Panc1 (cell line): ENCODE data around the gene TPGS1. TPM values are rescaled to one million over a fixed set of nuclear protein-coding genes. Genes with fewer than 3 reads are reported as not detected.

Experiments
- ATAC-seq: fragments of 200-7000 bp; cut with Tn5 transposase; 2 replicates; pipeline ENCODE4 v1.9.1; 2020; ENCODE audit warnings: mild to moderate bottlenecking, moderate library complexity
- BruUV-seq: library from RNA; stranded (reverse); fragments of 400-500 nt; replicated peaks from 2 replicates; lab custom pipeline; 2021; lab: Mats Ljungman, UMichigan
- CTCF ChIA-PET: fragments of 300-600 bp; sonication (Branson Sonifier 250); formaldehyde crosslinking; loops from one replicate; lab custom pipeline; 2022; ENCODE audit warnings: antibody characterized with exemption; lab: Charles Lee
- POLR2A ChIA-PET: fragments of 300-600 bp; sonication (Branson Sonifier 250); formaldehyde crosslinking; loops from one replicate; lab custom pipeline; 2022; ENCODE audit warnings: antibody characterized with exemption; lab: Charles Lee
- DNase-seq: peaks from one replicate; pipeline ENCODE4 v3.0.0-alpha.2; 2010; ENCODE audit warnings: low read depth, low spot score
- H3K27ac ChIP-seq: 2 replicates; pipeline ENCODE4 v1.5.1; 2011; ENCODE audit warnings: mild to moderate bottlenecking, low read length, inconsistent platforms
- H3K27me3 ChIP-seq: fragments of 200-500 bp; sonication (Bioruptor generic); 2 replicates; pipeline ENCODE4 v1.6.0; 2014; ENCODE audit warnings: low read length, inconsistent platforms; ENCODE audit not compliant: control insufficient read depth, insufficient read depth
- H3K36me3 ChIP-seq: fragments of 200-500 bp; sonication (Bioruptor generic); 2 replicates; pipeline ENCODE4 v1.5.1; 2014; ENCODE audit warnings: inconsistent platforms, mild to moderate bottlenecking, low read length, moderate library complexity; ENCODE audit not compliant: control insufficient read depth, insufficient read depth
- H3K4me1 ChIP-seq: 2 replicates; pipeline ENCODE4 v1.5.1; 2011; ENCODE audit warnings: inconsistent platforms, mild to moderate bottlenecking, low read length, moderate library complexity; ENCODE audit not compliant: control insufficient read depth, insufficient read depth
- H3K4me3 ChIP-seq, 2 experiments: 2 replicates each; pipeline ENCODE4 v1.5.1; 2011 to 2012; ENCODE audit warnings: low read depth in 2 of 2, low read length in 2 of 2, mild to moderate bottlenecking in 2 of 2, inconsistent platforms in 1 of 2, moderate library complexity in 1 of 2
- H3K9me3 ChIP-seq: fragments of 200-500 bp; sonication (Bioruptor generic); 2 replicates; pipeline ENCODE4 v1.5.1; 2014; ENCODE audit warnings: low read depth, mild to moderate bottlenecking, inconsistent platforms, low read length, moderate library complexity; ENCODE audit not compliant: control insufficient read depth, insufficient read depth
- POLR2AphosphoS5 ChIP-seq: IDR thresholded peaks from 2 replicates; pipeline ENCODE4 v1.6.1; 2012; ENCODE audit warnings: mild to moderate bottlenecking, low read depth, low read length, moderate library complexity
- SIN3A ChIP-seq: IDR thresholded peaks from 2 replicates; pipeline ENCODE4 v1.6.1; 2012; ENCODE audit warnings: low read depth, mild to moderate bottlenecking, low read length, moderate library complexity, borderline replicate concordance; ENCODE audit not compliant: insufficient read depth
- TCF7L2 ChIP-seq: IDR thresholded peaks from 2 replicates; pipeline ENCODE4 v1.6.1; 2011; ENCODE audit warnings: mild to moderate bottlenecking, low read depth, low read length, inconsistent platforms
- in situ Hi-C: cut with HindIII; loops from 2 replicates; pipeline ENCODE4 v1.10.0; 2016; ENCODE audit warnings: low sequenced_read_pairs, low pct_unique_long_range_greater_than_20kb
- intact Hi-C: fragments of 100-400 bp; cut with micrococcal nuclease; formaldehyde crosslinking; loops from one replicate; pipeline ENCODE4 v1.10.0; 2022; ENCODE audit not compliant: unreplicated experiment
- total RNA-seq: library from RNA; stranded (reverse); gene quantifications from one replicate; pipeline ENCODE4 v1.2.1, GENCODE V29; 2021; ENCODE audit not compliant: unreplicated experiment
- TF ChIP-seq, protein P1 (sequence below), 2 experiments: IDR thresholded peaks; 2 replicates each; pipeline ENCODE4 v1.6.1; 2011 to 2012; ENCODE audit warnings: low read depth in 2 of 2, control low read depth in 1 of 2, low read length in 1 of 2, mild to moderate bottlenecking in 1 of 2, moderate library complexity in 1 of 2; ENCODE audit not compliant: insufficient read depth in 1 of 2
- TF ChIP-seq, protein P2 (sequence below): fragments of 450-650 bp; IDR thresholded peaks from 2 replicates; pipeline ENCODE4 v1.5.1; 2017; ENCODE audit warnings: mild to moderate bottlenecking

Gene TPGS1
- total RNA-seq, 1 experiment from 2014 or later, result 17.6 TPM

DNA sequence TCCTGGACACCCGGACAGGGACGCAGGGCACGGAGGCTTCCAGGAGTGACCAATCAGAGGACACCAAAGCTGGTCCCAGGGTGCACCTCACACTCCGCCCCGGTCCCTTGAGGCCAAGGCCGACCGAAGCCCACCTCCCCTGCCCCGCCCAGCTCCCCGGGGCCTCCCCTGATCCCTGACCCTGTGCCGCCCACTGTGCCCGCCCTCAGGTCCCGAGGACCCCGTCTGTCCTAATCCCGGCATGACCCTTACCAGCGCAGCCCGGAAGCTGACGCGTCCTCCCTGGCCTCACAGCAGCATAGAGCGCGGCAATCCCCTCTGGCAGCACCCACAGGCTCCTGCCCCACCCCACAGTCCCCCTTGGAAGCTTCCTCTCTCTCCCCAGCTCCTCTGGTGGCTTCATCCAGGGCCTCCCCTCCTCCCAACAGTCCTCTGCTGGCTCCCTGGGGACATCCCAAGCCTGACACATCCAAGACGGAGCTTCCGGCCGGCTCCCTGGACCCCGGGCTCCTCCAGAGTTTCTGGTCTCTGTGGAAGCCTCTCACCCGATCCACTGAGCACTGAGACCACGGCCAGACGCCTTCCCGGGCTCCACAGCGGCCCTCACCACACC is 16.9 kb downstream of the TPGS1 start:
- DNase-seq (no peak), ATAC-seq (peak; percentile 46)
- in situ Hi-C loops, result no loop called here
- ChIA-PET CTCF (interaction anchor here (1.2 kb wide), 1 partner anchor 13 kb away, joined by 3 read pairs; no protein-coding TSS in a partner anchor), POLR2A (no interaction called here)
- Histone ChIP-seq H3K36me3 (no peaks in the 10 kb centered on the region), H3K4me1 (peaks cover 7% of the 10 kb centered on the region; the same call in 1 of the 2 replicates), H3K9me3 (no peaks in the 10 kb centered on the region), H3K4me3 (no peak overlapping the region), H3K27me3 (no peaks in the 10 kb centered on the region), H3K27ac (no peak overlapping the region)
- no TSS peak for BruUV-seq
- TF ChIP-seq, protein P1, sequence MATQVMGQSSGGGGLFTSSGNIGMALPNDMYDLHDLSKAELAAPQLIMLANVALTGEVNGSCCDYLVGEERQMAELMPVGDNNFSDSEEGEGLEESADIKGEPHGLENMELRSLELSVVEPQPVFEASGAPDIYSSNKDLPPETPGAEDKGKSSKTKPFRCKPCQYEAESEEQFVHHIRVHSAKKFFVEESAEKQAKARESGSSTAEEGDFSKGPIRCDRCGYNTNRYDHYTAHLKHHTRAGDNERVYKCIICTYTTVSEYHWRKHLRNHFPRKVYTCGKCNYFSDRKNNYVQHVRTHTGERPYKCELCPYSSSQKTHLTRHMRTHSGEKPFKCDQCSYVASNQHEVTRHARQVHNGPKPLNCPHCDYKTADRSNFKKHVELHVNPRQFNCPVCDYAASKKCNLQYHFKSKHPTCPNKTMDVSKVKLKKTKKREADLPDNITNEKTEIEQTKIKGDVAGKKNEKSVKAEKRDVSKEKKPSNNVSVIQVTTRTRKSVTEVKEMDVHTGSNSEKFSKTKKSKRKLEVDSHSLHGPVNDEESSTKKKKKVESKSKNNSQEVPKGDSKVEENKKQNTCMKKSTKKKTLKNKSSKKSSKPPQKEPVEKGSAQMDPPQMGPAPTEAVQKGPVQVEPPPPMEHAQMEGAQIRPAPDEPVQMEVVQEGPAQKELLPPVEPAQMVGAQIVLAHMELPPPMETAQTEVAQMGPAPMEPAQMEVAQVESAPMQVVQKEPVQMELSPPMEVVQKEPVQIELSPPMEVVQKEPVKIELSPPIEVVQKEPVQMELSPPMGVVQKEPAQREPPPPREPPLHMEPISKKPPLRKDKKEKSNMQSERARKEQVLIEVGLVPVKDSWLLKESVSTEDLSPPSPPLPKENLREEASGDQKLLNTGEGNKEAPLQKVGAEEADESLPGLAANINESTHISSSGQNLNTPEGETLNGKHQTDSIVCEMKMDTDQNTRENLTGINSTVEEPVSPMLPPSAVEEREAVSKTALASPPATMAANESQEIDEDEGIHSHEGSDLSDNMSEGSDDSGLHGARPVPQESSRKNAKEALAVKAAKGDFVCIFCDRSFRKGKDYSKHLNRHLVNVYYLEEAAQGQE (IDR thresholded peaks at IDR 0.05; ENCODE audit: insufficient read depth in 1 of 2, low read depth in 2 of 2, low read length in 1 of 2), result no peak
- TF ChIP-seq POLR2AphosphoS5 (no peak), SIN3A (no peak), TCF7L2 (no peak)
- TF ChIP-seq, protein P2, sequence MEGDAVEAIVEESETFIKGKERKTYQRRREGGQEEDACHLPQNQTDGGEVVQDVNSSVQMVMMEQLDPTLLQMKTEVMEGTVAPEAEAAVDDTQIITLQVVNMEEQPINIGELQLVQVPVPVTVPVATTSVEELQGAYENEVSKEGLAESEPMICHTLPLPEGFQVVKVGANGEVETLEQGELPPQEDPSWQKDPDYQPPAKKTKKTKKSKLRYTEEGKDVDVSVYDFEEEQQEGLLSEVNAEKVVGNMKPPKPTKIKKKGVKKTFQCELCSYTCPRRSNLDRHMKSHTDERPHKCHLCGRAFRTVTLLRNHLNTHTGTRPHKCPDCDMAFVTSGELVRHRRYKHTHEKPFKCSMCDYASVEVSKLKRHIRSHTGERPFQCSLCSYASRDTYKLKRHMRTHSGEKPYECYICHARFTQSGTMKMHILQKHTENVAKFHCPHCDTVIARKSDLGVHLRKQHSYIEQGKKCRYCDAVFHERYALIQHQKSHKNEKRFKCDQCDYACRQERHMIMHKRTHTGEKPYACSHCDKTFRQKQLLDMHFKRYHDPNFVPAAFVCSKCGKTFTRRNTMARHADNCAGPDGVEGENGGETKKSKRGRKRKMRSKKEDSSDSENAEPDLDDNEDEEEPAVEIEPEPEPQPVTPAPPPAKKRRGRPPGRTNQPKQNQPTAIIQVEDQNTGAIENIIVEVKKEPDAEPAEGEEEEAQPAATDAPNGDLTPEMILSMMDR, result no peak
- intact Hi-C loops, result no loop called here

DNA sequence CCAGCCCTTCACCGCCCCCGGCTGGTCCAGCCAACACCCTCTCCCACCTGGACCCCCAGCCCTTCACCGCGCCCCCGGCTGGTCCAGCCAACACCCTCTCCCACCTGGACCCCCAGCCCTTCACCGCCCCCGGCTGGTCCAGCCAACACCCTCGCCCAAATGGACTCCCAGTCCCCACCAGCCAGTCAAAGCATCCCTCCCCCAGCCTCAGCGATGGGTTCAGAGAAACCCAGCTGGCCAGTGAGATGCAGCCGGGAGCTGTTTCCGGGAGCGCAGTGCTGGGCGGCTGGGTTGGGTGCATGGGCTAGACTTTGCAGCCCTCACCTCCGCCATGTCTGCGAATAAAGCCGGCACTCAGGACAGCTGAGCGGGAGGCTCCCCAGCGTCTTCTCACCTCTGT is 17.7 kb downstream of the TPGS1 start:
- no peaks in the 10 kb centered on the region for H3K9me3 ChIP-seq
- peaks cover 7% of the 10 kb centered on the region; the same call in 1 of the 2 replicates for H3K4me1 ChIP-seq
- no peaks in the 10 kb centered on the region for H3K27me3 ChIP-seq
- TF ChIP-seq SIN3A (no peak), POLR2AphosphoS5 (no peak), TCF7L2 (no peak)
- TF ChIP-seq, protein P1 (IDR thresholded peaks at IDR 0.05; ENCODE audit: insufficient read depth in 1 of 2, low read depth in 2 of 2, low read length in 1 of 2), result no peak
- TF ChIP-seq, protein P2, result no peak
- intact Hi-C loops, result no loop called here
- no TSS peak for BruUV-seq
- ChIA-PET POLR2A (no interaction called here), CTCF (interaction anchor here (1.2 kb wide), 1 partner anchor 14 kb away, joined by 3 read pairs; no protein-coding TSS in a partner anchor)
- H3K36me3 ChIP-seq, result no peaks in the 10 kb centered on the region
- ATAC-seq, result peak; percentile 24
- in situ Hi-C loops, result no loop called here
- no peak for DNase-seq
- no peak overlapping the region for H3K27ac ChIP-seq
- H3K4me3 ChIP-seq, result no peak overlapping the region
